Ovary (tissue), 3 donors: Measurements from ENCODE around the gene C22orf31.

Experiments used
- CTCF ChIP-seq, 3 donors: fragments of 450-650 bp in 2 of 3; fragments of 200-600 bp in 1 of 3; IDR thresholded peaks; one replicate each; pipeline versions ENCODE4 v1.5.1 to v1.8.0; 2016 to 2022; ENCODE audit warnings: antibody characterized with exemption in 3 of 3, mild to moderate bottlenecking in 1 of 3
- EP300 ChIP-seq: sonication (generic); formaldehyde crosslinking; IDR thresholded peaks from one replicate; pipeline ENCODE4 v1.6.1; 2017; ENCODE audit warnings: antibody characterized with exemption
- POLR2A ChIP-seq: fragments of 450-650 bp; IDR thresholded peaks from one replicate; pipeline ENCODE4 v1.6.1; 2017; ENCODE audit warnings: antibody characterized with exemption, mild to moderate bottlenecking, moderate library complexity
- donor health status: DM: no; HTN: no; CAD: no.

GRCh38 chr22:29028468-29028867, 33.2 kb downstream of the C22orf31 start:
- TF ChIP-seq CTCF (IDR thresholded peaks at IDR 0.05) (no peak), POLR2A (no peak), EP300 (no peak)
